Breast epithelium (tissue), 3 donors: ENCODE results near the gene TDRD10.

Source experiments
- CTCF ChIP-seq, 3 donors: fragments of 450-650 bp; IDR thresholded peaks; one replicate each; pipeline ENCODE4 v1.5.1; 2016 to 2017; ENCODE audit warnings: antibody characterized with exemption in 3 of 3, mild to moderate bottlenecking in 3 of 3, moderate library complexity in 3 of 3
- POLR2AphosphoS5 ChIP-seq, 3 donors: sonication (generic); formaldehyde crosslinking; IDR thresholded peaks; one replicate each; pipeline ENCODE4 v1.6.1; 2017; ENCODE audit warnings: antibody characterized with exemption in 3 of 3

- TF ChIP-seq CTCF (IDR thresholded peaks at IDR 0.05) (no peak), POLR2AphosphoS5 (IDR thresholded peaks at IDR 0.05) (no peak)
These were observed 37.8 kb downstream of the TDRD10 start for GRCh38 chr1:154539486-154540483.
